ENCODE results near the gene OOSP3. TPM values are rescaled to one million over a fixed set of nuclear protein-coding genes. Genes with fewer than 3 reads are reported as not detected.

The OOSP3 gene
- total and polyA plus RNA-seq, 2 donors (not counting 1 experiment from before 2014, with no cell fraction given) = not detected

GRCh38 chr11:59938132-59938531, 59.5 kb downstream of the OOSP3 start, which contains the start of gene OOSP1:
TSS of gene OOSP1 (plus strand) at chr11:59938432. CDS start at chr11:59938455, 23 bp downstream.
- TF ChIP-seq EZH2 (IDR thresholded peaks at IDR 0.05; ENCODE audit: borderline replicate concordance, insufficient read depth, low read depth, low read length, poor library complexity, severe bottlenecking) (no peak), CTCF (IDR thresholded peaks at IDR 0.05) (no peak)
- H3K27ac Mint-ChIP-seq = no peak within 1 kb of the TSS
- intact Hi-C loops (cut with micrococcal nuclease) = no loop called here
- DNase-seq (no peak), ATAC-seq (ENCODE audit: low read depth) (no peak)
- Histone ChIP-seq H3K4me2 (replicated peaks; ENCODE audit: low read depth, low read length, poor library complexity, severe bottlenecking) (no peak within 1 kb of the TSS), H2AFZ (ENCODE audit: insufficient read depth, low read depth, low read length, poor library complexity, severe bottlenecking) (no peak within 1 kb of the TSS), H3K9me3 (ENCODE audit: control extremely low read depth in 1 of 3, control insufficient read depth in 2 of 3, insufficient read depth in 1 of 3, low read length in 2 of 3) (no peaks in the 10 kb centered on the region), H3K27me3 (replicated peaks in 1 of 4; ENCODE audit: control extremely low read depth in 1 of 4, control insufficient read depth in 3 of 4, insufficient read depth in 4 of 4, low read length in 3 of 4) (peaks cover 0 to 3% (median 0%) of the 10 kb centered on the region in 4 experiments), H3K4me3 (ENCODE audit: control extremely low read depth in 1 of 5, extremely low read depth in 1 of 5, insufficient read depth in 1 of 5, low read depth in 2 of 5, low read length in 4 of 5) (no peak within 1 kb of the TSS), H3K36me3 (replicated peaks in 1 of 2; ENCODE audit: control extremely low read depth in 1 of 2, control insufficient read depth in 1 of 2, extremely low read depth in 1 of 2, insufficient read depth in 2 of 2, low read length in 1 of 2) (no peaks in the 10 kb centered on the region), H3K4me1 (ENCODE audit: control insufficient read depth in 2 of 2, insufficient read depth in 2 of 2, low read length in 2 of 2) (no peaks in the 10 kb centered on the region), H3K79me2 (ENCODE audit: control insufficient read depth, insufficient read depth, low read length) (no peaks in the 10 kb centered on the region), H3K27ac (ENCODE audit: low read length in 2 of 2) (no peak within 1 kb of the TSS), H3K9ac (ENCODE audit: low read length) (no peak within 1 kb of the TSS), H4K20me1 (ENCODE audit: control insufficient read depth, insufficient read depth, low read length, poor library complexity, severe bottlenecking) (no peaks in the 10 kb centered on the region)
- H3K4me3 Mint-ChIP-seq = no peak within 1 kb of the TSS
- H3K9me3 Mint-ChIP-seq (ENCODE audit: insufficient read depth) = no peaks in the 10 kb centered on the region
- CTCF ChIA-PET = no interaction called here
- no peaks in the 10 kb centered on the region for H3K4me1 Mint-ChIP-seq
- WGBS (ENCODE audit: insufficient coverage) = 100% methylated on average over 1 of the region's 2 CpGs
- POLR2A ChIA-PET = no interaction called here
- peaks cover 15% of the 10 kb centered on the region for H3K27me3 Mint-ChIP-seq

- H3K4me1 Mint-ChIP-seq = no peaks in the 10 kb centered on the region
- CTCF ChIA-PET = no interaction called here
These were observed 60.1 kb downstream of the OOSP3 start for GRCh38 chr11:59938718-59939117.

More at GRCh38 chr11:59938718-59939117, 60.1 kb downstream of the OOSP3 start:
- Histone ChIP-seq H3K4me2 (replicated peaks; ENCODE audit: low read depth, low read length, poor library complexity, severe bottlenecking) (no peak overlapping the region), H3K27ac (ENCODE audit: low read length in 2 of 2) (no peak overlapping the region), H2AFZ (ENCODE audit: insufficient read depth, low read depth, low read length, poor library complexity, severe bottlenecking) (no peak overlapping the region), H4K20me1 (ENCODE audit: control insufficient read depth, insufficient read depth, low read length, poor library complexity, severe bottlenecking) (no peaks in the 10 kb centered on the region), H3K27me3 (replicated peaks in 1 of 4; ENCODE audit: control extremely low read depth in 1 of 4, control insufficient read depth in 3 of 4, insufficient read depth in 4 of 4, low read length in 3 of 4) (peaks cover 0 to 6% (median 0%) of the 10 kb centered on the region in 4 experiments), H3K9ac (ENCODE audit: low read length) (no peak overlapping the region), H3K4me1 (ENCODE audit: control insufficient read depth in 2 of 2, insufficient read depth in 2 of 2, low read length in 2 of 2) (no peaks in the 10 kb centered on the region), H3K36me3 (replicated peaks in 1 of 2; ENCODE audit: control extremely low read depth in 1 of 2, control insufficient read depth in 1 of 2, extremely low read depth in 1 of 2, insufficient read depth in 2 of 2, low read length in 1 of 2) (no peaks in the 10 kb centered on the region), H3K4me3 (ENCODE audit: control extremely low read depth in 1 of 5, extremely low read depth in 1 of 5, insufficient read depth in 1 of 5, low read depth in 2 of 5, low read length in 4 of 5) (no peak overlapping the region), H3K79me2 (ENCODE audit: control insufficient read depth, insufficient read depth, low read length) (no peaks in the 10 kb centered on the region), H3K9me3 (ENCODE audit: control extremely low read depth in 1 of 3, control insufficient read depth in 2 of 3, insufficient read depth in 1 of 3, low read length in 2 of 3) (no peaks in the 10 kb centered on the region)
- DNase-seq (no peak), ATAC-seq (ENCODE audit: low read depth) (no peak)
- 94% methylated on average over 3 of the region's 3 CpGs for WGBS (ENCODE audit: insufficient coverage)
- intact Hi-C loops (cut with micrococcal nuclease) = no loop called here
- no peak overlapping the region for H3K4me3 Mint-ChIP-seq
- peaks cover 15% of the 10 kb centered on the region for H3K27me3 Mint-ChIP-seq
- TF ChIP-seq EZH2 (IDR thresholded peaks at IDR 0.05; ENCODE audit: borderline replicate concordance, insufficient read depth, low read depth, low read length, poor library complexity, severe bottlenecking) = no peak
- TF ChIP-seq CTCF (IDR thresholded peaks at IDR 0.05) = no peak
- no peaks in the 10 kb centered on the region for H3K9me3 Mint-ChIP-seq (ENCODE audit: insufficient read depth)
- no peak overlapping the region for H3K27ac Mint-ChIP-seq
- POLR2A ChIA-PET = no interaction called here

Data from B cell (primary cell).